Measurements from ENCODE around the gene FOLR3. TPM values are rescaled to one million over a fixed set of nuclear protein-coding genes. Genes with fewer than 3 reads are reported as not detected.
"Not testable (repeated sequence)": the region's sequence is repeated elsewhere in the genome, so short reads cannot be mapped to it uniquely, and the experiment has no call there.

Gene FOLR3
- total RNA-seq, 1 donor from 2014 or later = not detected

GRCh38 chr11:72138821-72139390, 3.4 kb downstream of the FOLR3 start:
- Histone ChIP-seq H3K36me3 (ENCODE audit: control insufficient read depth, insufficient read depth, low read length) (no peaks in the 10 kb centered on the region), H3K27me3 (ENCODE audit: control insufficient read depth, insufficient read depth, low read length) (no peaks in the 10 kb centered on the region), H3K4me3 (ENCODE audit: low read depth, low read length) (no peak overlapping the region)
- DNase-seq (ENCODE audit: low read depth) = no peak
- TF ChIP-seq CTCF (IDR thresholded peaks at IDR 0.05; ENCODE audit: insufficient read depth, low read length, poor library complexity, severe bottlenecking) = no peak

- Histone ChIP-seq H3K27me3 (ENCODE audit: control insufficient read depth, insufficient read depth, low read length) (no peaks in the 10 kb centered on the region), H3K36me3 (ENCODE audit: control insufficient read depth, insufficient read depth, low read length) (no peaks in the 10 kb centered on the region), H3K4me3 (ENCODE audit: low read depth, low read length) (no peak overlapping the region)
- no peak for TF ChIP-seq CTCF (IDR thresholded peaks at IDR 0.05; ENCODE audit: insufficient read depth, low read length, poor library complexity, severe bottlenecking)
- no peak for DNase-seq (ENCODE audit: low read depth)
Observed at GRCh38 chr11:72139500-72139899, 4.0 kb downstream of the FOLR3 start.

GRCh38 chr11:72140661-72141060, 5.1 kb downstream of the FOLR3 start:
- Histone ChIP-seq H3K4me3 (ENCODE audit: low read depth, low read length) (no peak overlapping the region), H3K27me3 (ENCODE audit: control insufficient read depth, insufficient read depth, low read length) (no peaks in the 10 kb centered on the region), H3K36me3 (ENCODE audit: control insufficient read depth, insufficient read depth, low read length) (no peaks in the 10 kb centered on the region)
- DNase-seq (ENCODE audit: low read depth) = no peak
- no peak for TF ChIP-seq CTCF (IDR thresholded peaks at IDR 0.05; ENCODE audit: insufficient read depth, low read length, poor library complexity, severe bottlenecking)

- H3K4me3 ChIP-seq (ENCODE audit: low read depth, low read length) = no peak overlapping the region
Observed at GRCh38 chr11:72141066-72141465, 5.5 kb downstream of the FOLR3 start.

GRCh38 chr11:72142086-72142485, 6.6 kb downstream of the FOLR3 start:
- H3K36me3 ChIP-seq (ENCODE audit: control insufficient read depth, insufficient read depth, low read length); DNase-seq (ENCODE audit: low read depth); H3K4me3 ChIP-seq (ENCODE audit: low read depth, low read length); H3K27me3 ChIP-seq (ENCODE audit: control insufficient read depth, insufficient read depth, low read length): not testable (repeated sequence)

More at GRCh38 chr11:72141066-72141465, 5.5 kb downstream of the FOLR3 start:
- no peak for TF ChIP-seq CTCF (IDR thresholded peaks at IDR 0.05; ENCODE audit: insufficient read depth, low read length, poor library complexity, severe bottlenecking)
- Histone ChIP-seq H3K36me3 (ENCODE audit: control insufficient read depth, insufficient read depth, low read length) (no peaks in the 10 kb centered on the region), H3K27me3 (ENCODE audit: control insufficient read depth, insufficient read depth, low read length) (no peaks in the 10 kb centered on the region)
- DNase-seq (ENCODE audit: low read depth) = peak; percentile 83

- not testable (repeated sequence) for H3K4me3 ChIP-seq (ENCODE audit: low read depth, low read length); H3K36me3 ChIP-seq (ENCODE audit: control insufficient read depth, insufficient read depth, low read length); H3K27me3 ChIP-seq (ENCODE audit: control insufficient read depth, insufficient read depth, low read length); DNase-seq (ENCODE audit: low read depth)
Observed at GRCh38 chr11:72142543-72142942, 7.0 kb downstream of the FOLR3 start.

- Histone ChIP-seq H3K27me3 (ENCODE audit: control insufficient read depth, insufficient read depth, low read length) (no peaks in the 10 kb centered on the region), H3K36me3 (ENCODE audit: control insufficient read depth, insufficient read depth, low read length) (no peaks in the 10 kb centered on the region), H3K4me3 (ENCODE audit: low read depth, low read length) (no peak overlapping the region)
- peak; percentile 58 for DNase-seq (ENCODE audit: low read depth)
- TF ChIP-seq CTCF (IDR thresholded peaks at IDR 0.05; ENCODE audit: insufficient read depth, low read length, poor library complexity, severe bottlenecking) = no peak
Observed at GRCh38 chr11:72144807-72145565, 9.5 kb downstream of the FOLR3 start.
